HS-27A (cell line): ENCODE measurements around the gene WWOX.

Experiments
- DNase-seq: peaks from one replicate; pipeline ENCODE4 v3.0.0-alpha.2; 2012; ENCODE audit warnings: low read depth, missing footprints

Gene WWOX

GRCh38 chr16:78773706-78774105, 674.3 kb downstream of the WWOX start:
- no peak for DNase-seq

GRCh38 chr16:78775161-78775561, 675.7 kb downstream of the WWOX start:
- DNase-seq: no peak

DNA sequence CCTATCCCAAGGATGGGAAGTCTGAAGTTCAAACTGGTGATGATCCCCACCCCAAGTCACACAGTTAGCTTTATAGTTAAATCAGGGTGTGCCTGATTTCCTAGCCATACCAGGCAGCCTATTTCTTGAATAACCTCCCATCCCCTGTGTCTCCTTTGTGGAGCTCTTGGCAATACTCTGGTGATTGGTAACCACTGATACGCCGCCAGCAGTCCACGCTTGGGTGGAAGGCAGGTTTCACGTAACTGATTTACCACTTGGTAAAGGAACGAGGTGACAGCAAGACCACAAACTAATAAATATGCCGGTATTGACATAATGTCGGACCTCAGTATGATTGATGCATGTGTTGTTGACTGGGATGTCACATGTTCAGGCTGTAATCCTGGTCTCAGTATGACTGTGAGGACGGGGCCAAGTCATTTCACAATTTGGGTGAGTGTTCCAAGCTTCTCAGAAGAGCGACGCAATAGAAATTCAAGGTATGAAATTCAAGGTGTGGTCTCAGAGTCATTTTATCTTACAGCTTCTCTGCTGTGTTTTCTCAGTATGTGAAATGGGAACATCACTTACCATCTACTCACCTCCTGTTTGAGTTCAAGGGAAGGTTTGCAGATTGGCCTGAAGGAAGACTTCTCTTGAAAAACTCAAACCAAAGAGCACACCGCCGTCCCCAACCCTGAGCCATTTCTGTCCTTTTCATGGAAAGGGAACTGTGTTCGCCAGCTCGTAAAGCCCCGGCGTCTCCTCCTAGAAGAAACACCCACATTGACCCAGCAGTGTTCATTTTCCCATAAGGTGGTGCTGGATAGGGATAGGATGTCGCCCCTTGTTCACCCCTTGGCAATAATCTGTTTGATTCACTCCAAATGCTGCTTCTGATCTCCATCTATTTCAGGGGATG, 678.9 kb downstream of the WWOX start:
- DNase-seq: no peak

GRCh38 chr16:78780808-78781207, 681.4 kb downstream of the WWOX start:
- DNase-seq: no peak

GRCh38 chr16:78782572-78782971, 683.1 kb downstream of the WWOX start:
- no peak for DNase-seq

DNA sequence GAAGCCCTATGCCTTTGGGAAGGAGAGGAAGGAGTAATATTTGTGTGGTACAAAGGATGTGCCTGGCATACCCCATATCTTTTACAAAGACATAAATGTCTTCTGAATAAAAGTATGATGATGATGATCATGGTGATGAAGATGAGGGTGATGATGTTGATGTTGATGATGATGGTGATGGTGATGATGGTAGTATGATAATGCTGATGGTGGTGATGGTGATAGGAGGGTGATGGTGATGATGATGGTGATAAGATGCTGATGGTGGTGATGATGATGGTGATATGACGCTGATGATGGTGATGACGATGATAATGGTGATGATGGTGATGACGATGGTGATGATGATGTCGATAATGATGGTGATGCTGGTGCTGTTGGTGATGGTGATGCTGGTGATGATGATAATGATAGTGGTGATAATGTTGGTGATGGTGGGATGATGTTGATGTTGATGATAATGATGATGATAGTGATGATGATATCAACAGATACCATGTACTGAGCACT, 684.2 kb downstream of the WWOX start:
- DNase-seq: no peak

DNA sequence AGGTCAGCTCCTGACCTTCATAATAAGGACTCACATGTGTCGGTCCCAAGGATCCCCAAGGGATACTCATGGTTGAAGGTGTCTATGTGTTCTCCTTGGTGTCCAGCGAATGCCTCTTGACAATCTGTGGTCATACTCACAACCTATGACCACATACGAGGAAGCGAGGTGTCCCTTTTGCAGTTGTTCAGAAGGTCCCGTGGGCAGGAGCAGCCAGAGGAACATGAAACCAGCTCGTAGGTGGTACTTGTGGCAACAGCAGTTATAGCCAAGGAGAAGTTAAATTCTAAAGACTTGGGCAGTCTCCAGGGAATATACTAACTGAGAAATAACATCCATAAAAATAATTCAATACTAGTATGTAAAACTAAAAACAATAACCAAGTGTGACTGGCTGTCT, 685.3 kb downstream of the WWOX start:
- DNase-seq: no peak

DNA sequence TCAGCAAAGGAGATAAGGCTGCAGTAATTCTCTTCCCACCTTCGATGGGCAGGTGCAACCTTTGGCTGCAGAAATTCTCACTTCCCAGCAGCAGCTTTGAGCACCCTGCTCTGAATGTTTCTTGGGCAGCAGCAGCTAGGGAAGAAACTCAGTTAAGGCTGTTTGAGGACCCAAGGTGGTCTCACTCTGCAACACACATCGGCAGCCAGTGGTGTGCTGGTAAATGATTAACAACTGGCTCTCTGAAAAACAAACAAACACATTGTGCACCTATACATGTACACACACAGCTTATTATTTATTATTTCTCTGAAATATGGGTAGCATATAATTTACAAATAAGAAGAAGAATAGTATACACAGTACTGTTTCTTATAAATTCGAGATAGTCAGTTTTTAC, 685.8 kb downstream of the WWOX start:
- no peak for DNase-seq

DNA sequence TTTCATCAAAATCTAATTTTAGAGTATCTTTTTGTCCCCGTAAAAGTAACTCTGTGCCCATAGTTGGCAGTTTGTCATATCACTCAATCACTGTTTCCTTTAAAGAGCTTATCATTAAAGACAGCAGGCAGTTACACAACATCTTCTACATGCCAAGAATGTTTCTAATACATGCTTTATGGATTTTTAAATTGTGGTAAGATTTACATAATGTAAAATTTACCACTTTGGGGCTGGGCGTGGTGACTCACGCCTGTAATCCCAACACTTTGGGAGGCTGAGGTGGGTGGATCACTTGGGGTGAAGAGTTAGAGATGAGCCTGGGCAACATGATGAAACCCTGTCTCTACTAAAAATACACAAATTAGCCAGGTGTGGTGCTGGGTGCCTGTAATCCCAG, 687.2 kb downstream of the WWOX start:
- DNase-seq: no peak

DNA sequence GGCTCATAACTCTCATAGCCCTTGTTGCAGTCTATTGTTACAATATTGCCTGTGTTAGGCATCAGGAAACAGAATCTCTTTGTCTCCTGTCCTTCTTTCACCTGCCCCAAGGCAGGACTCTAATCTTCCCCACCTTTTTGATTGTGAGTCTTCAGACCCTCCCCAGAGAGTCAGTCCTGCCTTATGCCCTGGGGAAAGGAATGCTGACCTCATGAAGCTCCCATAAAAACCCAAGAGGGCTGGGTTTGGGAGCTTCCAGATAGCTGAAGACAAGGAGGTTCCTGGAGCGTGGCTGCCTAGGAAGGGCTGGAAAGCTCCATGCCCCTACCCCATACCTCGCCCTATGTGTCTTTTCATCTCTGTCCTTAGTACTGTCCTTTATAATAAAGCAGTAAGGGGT, 688.8 kb downstream of the WWOX start:
- DNase-seq: no peak

DNA sequence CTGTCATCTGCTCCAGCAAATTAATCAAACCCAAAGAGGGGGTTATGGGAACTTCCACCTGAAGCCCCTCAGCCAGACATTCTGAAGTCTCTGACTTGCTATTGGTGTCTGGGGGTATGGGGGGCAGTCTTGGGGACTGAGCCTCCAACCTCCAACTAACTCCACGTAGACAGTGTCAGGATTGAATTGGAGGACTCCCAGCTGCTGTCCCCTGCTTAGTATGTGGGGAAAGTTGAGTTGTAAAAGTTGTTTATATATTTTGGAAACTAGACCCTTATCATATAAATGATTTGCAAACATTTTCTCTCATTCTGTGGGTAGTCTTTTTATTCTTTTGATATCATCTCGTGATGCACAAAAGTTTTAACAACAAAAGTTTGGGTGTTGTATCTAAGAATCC, 689.2 kb downstream of the WWOX start:
- DNase-seq: no peak

- no peak for DNase-seq
These were observed 690.1 kb downstream of the WWOX start for GRCh38 chr16:78789561-78789960.

DNA sequence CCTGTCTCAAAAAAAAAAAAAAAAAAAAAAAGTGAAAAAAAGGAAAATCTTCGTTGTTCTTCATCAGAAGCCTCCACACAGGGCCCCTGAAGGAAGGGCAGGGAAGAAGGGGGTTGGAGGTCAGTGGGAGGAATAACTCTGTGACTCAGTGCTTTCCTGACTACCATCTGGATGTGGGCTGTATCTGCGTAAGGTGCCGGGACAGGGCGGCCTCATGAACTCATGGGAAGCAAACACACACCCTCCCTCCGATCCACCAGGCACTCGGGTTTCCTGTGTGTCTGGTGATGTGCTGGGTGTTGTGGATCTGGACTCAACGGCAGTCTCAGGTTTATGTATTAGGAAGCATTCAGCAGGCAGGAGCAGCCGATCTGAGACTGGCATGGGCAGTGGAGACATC, 691.6 kb downstream of the WWOX start:
- no peak for DNase-seq

- DNase-seq: no peak
These were observed 692.5 kb downstream of the WWOX start for GRCh38 chr16:78791926-78792325.

- DNase-seq: no peak
These were observed 693.5 kb downstream of the WWOX start for GRCh38 chr16:78792952-78793351.

DNA sequence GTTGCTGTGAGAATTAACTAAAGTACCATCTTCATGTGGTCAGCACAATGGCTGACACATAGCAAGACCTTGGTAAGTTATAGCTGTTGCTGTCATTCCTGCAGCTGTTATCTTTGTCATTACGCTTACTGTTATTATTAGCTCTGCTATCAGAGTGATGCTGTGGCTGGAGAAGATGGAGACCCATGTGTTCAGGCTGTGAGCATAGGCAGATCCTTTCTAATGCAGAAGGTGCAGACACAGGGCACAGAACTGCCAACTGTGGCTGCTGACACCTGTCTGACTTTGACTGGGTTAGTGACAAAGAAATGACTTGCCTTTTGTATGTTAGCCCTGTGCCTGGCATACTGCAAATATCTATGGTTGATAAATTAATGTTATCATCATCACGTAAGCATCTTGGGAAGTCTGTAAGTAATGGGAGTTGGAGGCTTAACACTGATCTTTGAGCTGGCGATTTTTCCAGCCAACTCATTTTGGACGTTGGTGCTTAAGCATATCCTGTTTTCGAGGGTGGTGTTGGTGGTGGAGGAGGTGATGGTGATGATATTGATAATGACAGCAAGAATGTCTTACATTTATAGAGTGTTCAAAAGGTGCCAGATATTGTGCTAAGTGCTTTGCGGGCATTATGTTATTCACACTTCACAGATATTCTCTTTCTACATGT, 695.3 kb downstream of the WWOX start:
- DNase-seq: no peak

GRCh38 chr16:78795433-78795832, 696.0 kb downstream of the WWOX start:
- DNase-seq: no peak

DNA sequence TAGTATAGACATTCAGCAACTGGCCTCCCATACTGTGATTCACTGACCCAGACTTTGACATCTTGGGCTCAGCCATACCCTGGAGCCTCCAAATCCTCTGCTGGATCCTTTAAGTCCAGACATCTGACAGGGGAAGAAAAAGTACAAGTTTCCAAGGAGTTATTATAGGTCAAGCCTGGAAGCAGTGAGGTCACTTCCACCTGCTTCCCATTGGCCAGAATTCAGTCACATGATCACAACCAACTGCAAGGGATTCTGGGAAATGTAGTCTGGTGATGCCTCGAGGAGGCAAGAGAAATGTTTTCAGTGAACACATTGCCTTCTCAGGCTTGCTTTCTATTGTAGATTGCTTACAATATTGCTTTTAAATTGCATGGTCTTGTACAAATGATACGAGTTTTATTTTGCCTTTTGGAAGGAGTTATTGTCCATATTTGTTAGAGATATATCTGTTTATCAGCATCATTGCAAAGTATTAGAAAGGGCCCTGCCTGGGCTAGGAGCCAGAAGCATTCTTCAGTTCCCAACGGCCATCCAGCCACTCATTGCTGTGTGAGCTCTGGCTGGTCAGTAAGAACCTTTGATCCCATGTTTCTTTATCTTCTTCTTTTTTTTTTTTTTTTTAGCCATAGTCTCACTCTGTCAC, 696.9 kb downstream of the WWOX start:
- no peak for DNase-seq

- no peak for DNase-seq
These were observed 700.0 kb downstream of the WWOX start for GRCh38 chr16:78799429-78799828.

- DNase-seq: no peak
These were observed 701.1 kb downstream of the WWOX start for GRCh38 chr16:78800523-78800922.

DNA sequence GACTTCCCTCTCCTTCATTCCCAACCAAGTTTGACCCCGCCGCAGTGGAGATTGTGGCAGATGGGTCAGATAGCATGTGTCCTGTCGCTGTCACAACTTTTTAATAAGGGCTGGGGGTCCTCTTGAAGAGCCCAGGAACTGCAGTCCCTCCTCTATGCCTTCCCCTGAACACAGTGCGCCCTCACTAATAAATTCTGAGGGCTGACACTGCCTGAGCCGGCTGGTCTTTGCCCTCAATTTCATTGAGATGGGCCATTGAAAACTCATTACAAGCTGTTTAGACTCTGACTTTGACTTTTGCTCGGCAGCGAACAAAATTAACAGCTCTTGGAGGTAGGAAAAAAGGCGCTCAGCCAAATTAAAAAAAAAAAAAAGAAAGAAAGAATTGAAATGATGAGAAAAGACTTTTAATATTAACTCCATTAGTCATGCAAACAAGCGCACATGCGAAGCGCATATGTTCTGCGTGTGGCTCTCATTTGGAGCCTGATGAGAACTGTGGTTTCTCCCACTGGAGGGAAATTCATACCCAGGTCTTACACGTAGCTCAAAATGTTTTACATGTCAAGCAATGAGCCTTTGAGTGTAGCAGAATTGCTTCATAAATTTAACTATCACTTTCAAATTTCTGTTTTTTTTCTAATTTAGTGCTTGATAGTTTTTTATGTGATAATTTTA, 704.7 kb downstream of the WWOX start:
- DNase-seq: no peak

DNA sequence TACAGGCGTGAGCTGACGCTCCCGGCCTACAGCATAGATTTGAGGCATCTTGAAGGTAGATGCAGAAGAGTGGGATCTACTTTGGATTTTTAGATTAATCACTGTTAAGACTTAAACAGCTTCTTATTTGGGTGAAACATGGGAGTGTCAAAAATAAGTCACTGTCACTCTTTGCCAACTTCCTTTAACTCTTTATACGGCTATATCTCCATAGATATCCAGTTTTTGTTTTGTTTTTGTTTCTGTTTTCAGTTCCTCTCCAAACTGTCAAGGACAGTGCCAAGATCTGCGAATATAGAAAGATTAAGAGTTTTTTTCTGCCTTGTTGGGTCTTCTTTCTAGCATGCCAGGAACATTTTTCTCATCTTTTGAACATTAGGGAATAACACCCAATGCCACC, 706.1 kb downstream of the WWOX start:
- no peak for DNase-seq
